ENCODE results near the gene KRTAP4-2. TPM values are rescaled to one million over a fixed set of nuclear protein-coding genes. Genes with fewer than 3 reads are reported as not detected.
"Not testable (repeated sequence)": the region's sequence is repeated elsewhere in the genome, so short reads cannot be mapped to it uniquely, and the experiment has no call there.

Gene KRTAP4-2
- total and polyA plus RNA-seq, 7 donors: not detected

DNA sequence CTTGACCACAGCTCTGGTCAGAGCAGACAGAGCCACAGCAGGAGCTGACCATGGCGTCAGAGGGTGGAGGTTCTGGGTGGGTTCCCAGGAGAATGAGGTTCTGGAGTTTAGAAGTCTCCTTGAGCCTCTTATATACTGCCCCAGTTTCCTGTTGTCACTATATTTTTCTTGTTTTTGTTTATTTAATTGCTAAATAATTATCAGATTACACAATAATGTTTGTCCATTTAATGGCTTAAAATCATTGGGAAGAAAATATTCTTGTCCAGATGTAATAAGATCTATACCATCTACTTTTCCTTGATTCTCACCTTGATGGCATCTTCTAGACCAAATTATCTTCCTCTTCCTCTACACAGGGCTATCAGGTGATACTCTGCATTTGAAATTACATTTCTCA, 9.9 kb downstream of the KRTAP4-2 start, which contains the start of gene KRTAP4-3:
KRTAP4-3 (minus strand) TSS at position 101 of the 400 bp plus-strand sequence; CDS start at position 52, 49 bp downstream.
- Histone ChIP-seq H3K9me3 (no peaks in the 10 kb centered on the region), H3K4me3 (no peak within 1 kb of the TSS), H3K4me1 (no peaks in the 10 kb centered on the region), H3K36me3 (ENCODE audit: insufficient read depth in 1 of 2, low read depth in 1 of 2) (no peaks in the 10 kb centered on the region), H3K27me3 (ENCODE audit: insufficient read depth in 3 of 3, low read length in 2 of 3) (peaks cover 0 to 2% (median 0%) of the 10 kb centered on the region in 3 donors), H3K27ac (no peak within 1 kb of the TSS)
- DNase-seq (no peak), ATAC-seq (no peak)
- intact Hi-C loops (cut with DNase I): no loop called here
- 67 to 76% (median 73%) methylated on average over 1 of the region's 1 CpG for WGBS, 3 donors
- TF ChIP-seq, protein P1, sequence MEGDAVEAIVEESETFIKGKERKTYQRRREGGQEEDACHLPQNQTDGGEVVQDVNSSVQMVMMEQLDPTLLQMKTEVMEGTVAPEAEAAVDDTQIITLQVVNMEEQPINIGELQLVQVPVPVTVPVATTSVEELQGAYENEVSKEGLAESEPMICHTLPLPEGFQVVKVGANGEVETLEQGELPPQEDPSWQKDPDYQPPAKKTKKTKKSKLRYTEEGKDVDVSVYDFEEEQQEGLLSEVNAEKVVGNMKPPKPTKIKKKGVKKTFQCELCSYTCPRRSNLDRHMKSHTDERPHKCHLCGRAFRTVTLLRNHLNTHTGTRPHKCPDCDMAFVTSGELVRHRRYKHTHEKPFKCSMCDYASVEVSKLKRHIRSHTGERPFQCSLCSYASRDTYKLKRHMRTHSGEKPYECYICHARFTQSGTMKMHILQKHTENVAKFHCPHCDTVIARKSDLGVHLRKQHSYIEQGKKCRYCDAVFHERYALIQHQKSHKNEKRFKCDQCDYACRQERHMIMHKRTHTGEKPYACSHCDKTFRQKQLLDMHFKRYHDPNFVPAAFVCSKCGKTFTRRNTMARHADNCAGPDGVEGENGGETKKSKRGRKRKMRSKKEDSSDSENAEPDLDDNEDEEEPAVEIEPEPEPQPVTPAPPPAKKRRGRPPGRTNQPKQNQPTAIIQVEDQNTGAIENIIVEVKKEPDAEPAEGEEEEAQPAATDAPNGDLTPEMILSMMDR (IDR thresholded peaks at IDR 0.05): no peak

DNA sequence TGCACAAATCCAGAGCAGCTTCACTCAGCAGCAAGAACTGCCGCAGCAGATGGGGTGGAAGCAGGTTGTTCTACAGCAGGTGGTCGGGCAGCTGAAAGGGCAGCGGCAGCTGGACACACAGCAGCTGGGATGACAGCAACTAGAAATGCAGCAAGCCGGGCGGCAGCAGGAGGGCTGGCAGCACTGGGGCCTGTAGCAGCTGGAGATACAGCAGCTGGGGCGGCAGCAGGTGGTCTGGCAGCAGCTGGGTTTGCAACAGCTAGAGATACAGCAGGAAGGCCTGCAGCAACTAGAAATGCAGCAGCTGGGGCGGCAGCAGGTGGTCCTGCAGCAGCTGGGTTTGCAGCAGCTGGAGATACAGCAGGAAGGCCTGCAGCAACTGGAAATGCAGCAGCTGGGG, 10.5 kb downstream of the KRTAP4-2 start:
- H3K27ac ChIP-seq: no peak overlapping the region
- TF ChIP-seq, protein P1 (IDR thresholded peaks at IDR 0.05): no peak
- no peaks in the 10 kb centered on the region for H3K36me3 ChIP-seq (ENCODE audit: insufficient read depth in 1 of 2, low read depth in 1 of 2)
- WGBS, 3 donors: 73 to 82% (median 74%) methylated on average over 6 to 7 of the region's 7 CpGs
- H3K27me3 ChIP-seq (ENCODE audit: insufficient read depth in 3 of 3, low read length in 2 of 3): peaks cover 0 to 2% (median 0%) of the 10 kb centered on the region in 3 donors
- H3K4me1 ChIP-seq: no peaks in the 10 kb centered on the region
- no peak for ATAC-seq
- H3K4me3 ChIP-seq: no peak overlapping the region
- intact Hi-C loops (cut with DNase I): no loop called here
- no peaks in the 10 kb centered on the region for H3K9me3 ChIP-seq
- no peak for DNase-seq

DNA sequence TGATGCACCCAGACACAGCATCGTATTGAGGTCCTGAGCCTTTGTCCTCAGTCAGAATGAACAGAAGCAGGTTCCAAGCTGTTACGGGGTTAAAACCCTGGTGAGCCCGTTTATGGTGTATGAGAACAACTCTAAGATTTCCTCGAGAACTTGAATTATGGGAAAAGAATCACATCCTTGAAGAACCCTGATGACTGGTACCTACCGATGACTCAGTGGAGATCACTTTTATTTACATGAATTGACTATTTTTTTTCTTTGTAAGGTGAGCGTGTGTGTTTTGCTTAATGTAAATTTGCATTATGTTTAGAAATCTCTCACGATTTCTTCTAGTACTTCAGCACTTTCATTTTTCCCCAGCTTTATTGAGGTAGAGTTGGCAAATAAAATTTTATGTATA, 14.2 kb downstream of the KRTAP4-2 start:
- Histone ChIP-seq H3K4me1 (no peaks in the 10 kb centered on the region), H3K4me3 (no peak overlapping the region), H3K36me3 (ENCODE audit: insufficient read depth in 1 of 2, low read depth in 1 of 2) (no peaks in the 10 kb centered on the region), H3K27ac (no peak overlapping the region), H3K27me3 (ENCODE audit: insufficient read depth in 3 of 3, low read length in 2 of 3) (no peaks in the 10 kb centered on the region), H3K9me3 (no peaks in the 10 kb centered on the region)
- TF ChIP-seq, protein P1 (IDR thresholded peaks at IDR 0.05): no peak
- WGBS, 3 donors: 68 to 70% (median 69%) methylated on average over 7 of the region's 7 CpGs
- no peak for ATAC-seq
- no peak for DNase-seq
- intact Hi-C loops (cut with DNase I): no loop called here

DNA sequence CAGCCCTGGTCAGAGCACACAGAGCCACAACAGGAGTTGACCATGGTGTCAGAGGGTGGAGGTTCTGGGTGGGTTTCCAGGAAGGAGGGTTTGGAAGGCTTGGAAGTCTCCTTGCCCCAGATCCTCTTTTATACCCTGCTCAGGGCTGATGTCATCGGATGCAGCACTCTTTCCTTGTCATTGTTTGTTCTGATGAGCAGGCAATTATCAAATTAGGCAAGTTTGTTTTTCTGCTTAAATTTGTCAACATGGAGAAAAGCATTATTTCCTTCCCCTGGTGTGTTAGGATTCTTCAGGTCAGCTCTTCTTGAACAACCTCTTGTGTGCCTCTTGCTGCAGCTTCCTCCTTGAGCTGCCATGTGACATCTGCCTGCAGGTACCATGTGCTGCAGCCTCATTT, 17.4 kb downstream of the KRTAP4-2 start, which contains the start of gene KRTAP4-4:
KRTAP4-4 (minus strand) TSS at position 101 of the 400 bp plus-strand sequence; CDS start at position 44, 57 bp downstream.
- 72 to 92% (median 82%) methylated on average over 1 of the region's 1 CpG for WGBS, 3 donors
- TF ChIP-seq, protein P1 (IDR thresholded peaks at IDR 0.05): no peak
- no peaks in the 10 kb centered on the region for H3K9me3 ChIP-seq
- H3K27ac ChIP-seq: no peak within 1 kb of the TSS
- intact Hi-C loops (cut with DNase I): no loop called here
- H3K27me3 ChIP-seq (ENCODE audit: insufficient read depth in 3 of 3, low read length in 2 of 3): peaks cover 0 to 2% (median 0%) of the 10 kb centered on the region in 3 donors
- no peaks in the 10 kb centered on the region for H3K36me3 ChIP-seq (ENCODE audit: insufficient read depth in 1 of 2, low read depth in 1 of 2)
- DNase-seq (no peak), ATAC-seq (no peak)
- H3K4me1 ChIP-seq: no peaks in the 10 kb centered on the region
- H3K4me3 ChIP-seq: no peak within 1 kb of the TSS

DNA sequence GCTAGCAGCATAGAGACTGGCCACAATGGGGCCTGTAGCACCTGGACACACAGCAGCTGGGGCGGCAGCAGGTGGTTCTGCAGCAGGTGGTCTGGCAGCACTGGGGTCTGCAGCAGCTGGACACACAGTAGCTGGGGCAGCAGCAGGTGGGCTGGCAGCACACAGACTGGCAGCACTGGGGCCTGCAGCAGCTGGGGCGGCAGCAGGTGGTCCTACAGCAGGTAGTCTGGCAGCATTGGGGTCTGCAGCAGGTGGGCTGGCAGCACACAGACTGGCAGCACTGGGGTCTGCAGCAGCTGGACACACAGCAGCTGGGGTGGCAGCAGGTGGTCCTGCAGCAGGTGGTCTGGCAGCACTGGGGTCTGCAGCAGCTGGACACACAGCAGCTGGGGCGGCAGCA, 17.8 kb downstream of the KRTAP4-2 start:
- H3K4me3 ChIP-seq; intact Hi-C loops (cut with DNase I); H3K27me3 ChIP-seq (ENCODE audit: insufficient read depth in 3 of 3, low read length in 2 of 3); ATAC-seq; H3K27ac ChIP-seq; DNase-seq; H3K9me3 ChIP-seq; H3K36me3 ChIP-seq (ENCODE audit: insufficient read depth in 1 of 2, low read depth in 1 of 2); H3K4me1 ChIP-seq: not testable (repeated sequence)
- 83 to 94% (median 89%) methylated on average over 3 of the region's 3 CpGs for WGBS, 3 donors
